ENCODE data around the gene ANKS4B.
"Not testable (repeated sequence)": the region's sequence is repeated elsewhere in the genome, so short reads cannot be mapped to it uniquely, and the experiment has no call there.

Gene ANKS4B

GRCh38 chr16:21214086-21214485 is 19.4 kb upstream of the ANKS4B start:
- no peak for DNase-seq

DNA sequence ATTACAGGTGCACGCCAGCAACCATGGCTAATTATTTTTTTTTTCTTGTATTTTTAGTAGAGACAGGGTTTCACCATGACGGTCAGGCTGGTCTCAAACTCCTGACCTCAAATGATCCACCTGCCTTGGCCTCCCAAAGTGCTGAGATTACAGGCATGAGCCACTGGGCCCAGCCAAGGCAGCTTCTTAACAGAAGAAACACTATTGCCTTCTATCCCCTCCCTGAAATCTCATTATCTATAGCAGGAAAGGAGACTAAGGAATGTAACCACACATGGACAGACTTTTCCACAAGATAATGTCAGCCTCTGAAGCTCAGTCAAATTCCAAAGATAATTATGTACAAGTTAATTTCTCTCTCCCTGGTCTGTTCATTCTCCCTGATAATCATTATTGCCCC is 16.4 kb upstream of the ANKS4B start:
- no peak for DNase-seq

DNA sequence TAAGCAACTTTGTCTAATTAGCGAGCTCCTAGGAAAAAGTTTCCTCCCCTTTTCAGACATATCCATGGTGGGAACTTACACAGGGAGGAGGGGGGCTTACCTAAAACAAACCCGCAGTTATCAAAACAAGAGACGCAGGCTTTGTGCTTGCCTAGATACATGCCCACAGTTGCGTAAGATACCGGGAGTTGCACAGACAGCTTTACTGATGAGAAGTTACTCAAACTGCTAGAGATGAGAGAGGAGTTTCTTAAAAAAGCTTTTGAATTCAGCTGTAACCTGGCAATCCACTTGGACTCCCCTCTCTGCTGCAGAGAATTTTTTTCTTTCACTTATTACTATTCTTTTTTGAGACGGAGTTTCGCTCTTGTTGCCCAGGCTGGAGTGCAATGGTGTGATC is 15.3 kb upstream of the ANKS4B start:
- DNase-seq, result no peak

DNA sequence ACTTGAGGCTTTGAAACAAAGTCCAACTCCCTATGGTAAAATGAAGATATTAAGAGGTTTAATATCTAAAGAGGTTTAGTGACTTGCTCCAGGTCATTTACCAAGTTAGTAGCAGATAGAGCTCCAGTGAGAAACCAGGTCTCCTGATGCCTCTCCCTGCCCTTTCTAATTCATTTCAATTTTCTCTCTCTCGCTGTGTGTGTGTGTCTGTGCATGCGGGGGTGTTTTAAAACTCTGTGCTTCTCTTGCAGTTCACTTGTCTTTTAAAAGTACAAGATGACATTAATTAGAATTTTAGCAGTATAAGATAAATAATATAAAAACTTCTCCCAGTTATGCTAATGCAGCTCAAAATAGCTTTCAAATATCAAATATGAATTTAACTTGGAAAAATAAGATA is 13.9 kb upstream of the ANKS4B start:
- no peak for DNase-seq

- no peak for DNase-seq
Measured at GRCh38 chr16:21222495-21223337, 10.8 kb upstream of the ANKS4B start.

GRCh38 chr16:21223787-21224186 is 9.7 kb upstream of the ANKS4B start:
- DNase-seq, result no peak

- DNase-seq, result no peak
Measured at GRCh38 chr16:21224800-21225199, 8.7 kb upstream of the ANKS4B start.

- DNase-seq, result no peak
Measured at GRCh38 chr16:21226749-21227148, 6.8 kb upstream of the ANKS4B start.

DNA sequence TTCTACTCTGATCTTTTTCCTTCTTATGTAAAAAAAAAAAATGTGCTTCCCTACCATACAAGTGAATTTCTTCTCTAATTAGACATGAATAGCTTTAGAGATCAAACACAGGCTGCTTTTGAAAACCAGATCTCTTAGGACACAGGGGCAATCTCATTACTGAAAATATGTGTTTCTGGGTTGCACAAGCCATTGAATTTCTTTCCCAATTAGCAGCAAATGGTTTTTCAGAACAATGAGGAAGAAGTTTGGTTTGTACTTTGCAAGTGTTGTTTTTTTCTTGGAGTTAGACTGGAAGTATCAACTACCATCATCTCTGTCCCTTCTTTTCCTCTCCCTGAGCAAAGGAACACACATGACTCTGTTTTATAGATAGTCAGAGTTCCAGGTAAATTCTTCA is 5.6 kb upstream of the ANKS4B start:
- DNase-seq, result no peak

DNA sequence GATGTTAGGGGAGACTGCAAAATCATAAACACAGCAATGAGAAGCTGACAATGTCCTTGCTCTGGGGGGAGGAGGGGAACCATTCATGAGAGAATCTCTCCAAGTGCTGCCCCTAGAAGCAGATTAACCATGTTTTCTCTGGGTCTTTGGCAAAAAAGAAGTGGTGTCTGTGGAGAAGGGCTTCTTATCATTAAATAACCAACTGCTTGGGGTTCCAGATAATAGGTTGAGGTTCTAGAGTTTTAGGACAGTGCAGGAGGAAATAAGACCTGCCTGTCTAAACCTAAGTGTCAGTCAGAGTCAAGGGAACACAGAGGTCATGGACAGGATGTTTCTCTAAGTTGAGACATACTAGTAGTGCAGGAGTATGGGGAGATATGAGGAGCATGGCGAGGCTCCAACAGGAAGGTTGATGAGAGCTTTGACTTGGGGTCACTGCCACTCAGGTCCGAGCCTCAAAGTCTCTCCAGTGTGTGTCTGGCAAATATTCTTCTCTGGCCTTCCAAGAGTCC is 5.1 kb upstream of the ANKS4B start:
- no peak for DNase-seq

- DNase-seq, result no peak
Measured at GRCh38 chr16:21233045-21233520, 416 bp upstream of the ANKS4B start.

DNA sequence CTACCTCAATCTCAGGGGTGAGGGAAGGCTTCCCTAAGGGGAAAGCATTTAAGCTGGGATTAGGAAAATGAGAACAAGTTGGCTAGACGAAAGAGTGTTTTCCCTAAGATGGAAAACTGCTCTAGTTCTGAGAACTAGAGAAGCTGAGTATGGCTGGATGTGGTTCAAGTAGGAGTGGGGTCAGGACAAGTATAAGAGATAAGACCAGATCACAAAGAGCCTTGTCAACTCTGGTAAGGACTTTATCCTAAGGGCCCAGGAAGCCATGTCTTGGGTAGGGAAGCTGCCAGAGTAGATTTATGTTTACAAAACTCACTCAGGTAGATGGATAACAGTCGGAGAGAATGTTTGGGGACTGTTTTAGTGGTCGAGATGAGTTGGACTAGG is 1.7 kb downstream of the ANKS4B start:
- no peak for DNase-seq

DNA sequence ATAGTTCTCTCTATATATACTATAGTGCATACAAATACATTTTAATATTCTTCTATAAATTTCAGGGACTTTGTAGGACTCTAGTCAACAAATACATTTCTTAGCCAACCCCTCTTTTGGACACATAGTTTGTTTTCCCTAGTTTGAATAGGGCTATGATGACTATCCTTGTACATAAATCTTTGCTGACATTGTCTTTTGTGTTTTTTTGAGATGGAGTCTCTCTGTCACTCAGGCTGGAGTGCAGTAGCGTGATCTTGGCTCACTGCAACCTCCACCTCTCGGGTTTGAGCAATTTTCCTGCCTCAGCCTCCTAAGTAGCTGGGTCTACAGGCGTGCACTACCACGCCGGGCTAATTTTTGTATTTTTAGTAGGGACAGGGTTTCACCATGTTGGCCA is 3.3 kb downstream of the ANKS4B start:
- DNase-seq, result no peak

GRCh38 chr16:21239646-21240045 is 6.1 kb downstream of the ANKS4B start:
- DNase-seq, result no peak

DNA sequence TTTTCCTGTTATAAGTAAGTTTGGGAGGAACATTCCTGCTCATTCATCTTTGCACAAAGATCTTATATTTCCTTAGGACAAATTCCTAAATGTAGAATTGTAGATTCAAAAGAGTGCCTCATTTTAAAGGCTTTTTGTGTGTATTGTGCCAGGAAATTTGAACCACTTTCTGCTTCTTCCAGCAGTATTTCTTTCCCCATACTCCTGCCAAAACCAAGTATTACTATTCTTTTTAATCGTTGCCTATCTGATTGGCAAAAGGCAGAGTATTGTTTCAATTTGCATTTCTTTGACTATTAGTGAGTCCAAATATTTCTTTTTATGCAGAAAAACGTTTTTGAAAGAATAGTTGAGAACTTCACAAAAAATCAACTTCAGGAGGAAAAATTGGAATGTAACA is 9.3 kb downstream of the ANKS4B start:
- DNase-seq, result no peak

DNA sequence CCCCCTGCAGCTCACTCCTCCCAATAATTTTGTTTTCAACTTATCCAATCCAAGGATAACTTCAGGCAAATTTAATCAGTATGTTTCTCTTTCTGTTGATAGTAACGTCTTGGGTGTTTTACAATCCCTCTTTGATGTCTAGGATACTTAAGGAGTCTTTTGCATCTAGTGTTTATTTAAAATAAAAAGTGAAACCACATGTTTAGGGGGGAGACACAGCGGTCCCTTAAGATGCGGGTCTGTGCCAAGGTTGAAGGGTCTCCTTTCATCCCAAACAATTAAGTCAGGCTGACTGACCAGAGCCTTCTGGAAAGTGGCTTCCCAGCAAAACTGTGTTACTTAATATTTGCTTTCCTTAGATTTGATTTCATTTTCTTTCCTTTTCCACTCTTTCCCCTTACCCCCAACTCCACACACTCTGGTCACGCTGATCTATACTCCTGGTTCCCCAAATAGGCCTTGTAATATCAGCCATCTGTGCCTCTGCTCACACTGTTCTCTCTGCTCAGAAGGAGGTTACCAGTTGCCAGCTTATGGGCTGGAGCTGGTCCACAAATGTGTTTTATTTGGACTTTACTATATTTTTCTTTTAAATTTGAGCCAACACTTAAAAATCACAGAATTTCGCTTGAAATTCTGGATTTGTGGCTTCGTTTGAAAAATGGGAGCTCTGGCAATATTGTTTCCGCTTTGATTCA is 11.2 kb downstream of the ANKS4B start:
- DNase-seq, result no peak

GRCh38 chr16:21248179-21248578 is 14.7 kb downstream of the ANKS4B start:
- not testable (repeated sequence) for DNase-seq

DNA sequence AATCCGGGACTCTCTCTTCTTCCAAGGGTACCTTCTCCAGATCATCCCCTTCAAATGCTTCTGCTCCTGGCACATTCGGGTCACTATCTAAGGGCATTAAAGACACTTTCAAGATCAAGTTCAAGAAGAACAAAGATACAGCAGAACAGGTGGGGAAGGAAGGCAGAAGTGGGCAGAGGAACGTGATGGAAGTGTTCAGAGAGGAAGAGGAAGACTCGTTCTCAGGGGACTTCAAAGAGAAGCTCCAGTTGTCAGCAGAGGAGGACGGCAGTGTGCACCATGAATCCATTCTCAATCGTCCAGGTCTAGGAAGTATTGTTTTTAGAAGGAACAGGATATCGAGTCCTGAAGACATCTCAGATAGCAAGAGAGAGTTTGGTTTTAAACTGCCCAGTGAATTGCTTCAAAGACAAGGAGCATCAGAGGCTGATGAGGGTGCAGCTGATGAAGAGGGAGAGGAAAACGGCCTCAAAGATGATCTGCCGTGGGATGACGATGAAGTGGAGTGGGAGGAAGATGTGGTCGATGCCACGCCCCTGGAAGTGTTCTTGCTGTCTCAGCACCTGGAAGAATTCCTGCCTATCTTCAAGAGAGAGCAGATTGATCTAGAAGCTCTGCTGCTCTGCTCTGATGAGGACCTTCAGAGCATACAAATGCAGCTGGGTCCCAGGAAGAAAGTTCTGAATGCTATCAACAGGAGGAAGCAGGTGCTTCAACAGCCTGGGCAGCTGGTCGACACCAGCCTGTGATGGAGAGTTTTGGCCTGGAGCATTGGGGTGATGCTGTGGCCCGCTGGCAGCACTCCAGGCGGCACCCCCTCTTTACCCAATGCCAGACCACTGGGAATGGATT is 16.8 kb downstream of the ANKS4B start:
- no peak for DNase-seq

DNA sequence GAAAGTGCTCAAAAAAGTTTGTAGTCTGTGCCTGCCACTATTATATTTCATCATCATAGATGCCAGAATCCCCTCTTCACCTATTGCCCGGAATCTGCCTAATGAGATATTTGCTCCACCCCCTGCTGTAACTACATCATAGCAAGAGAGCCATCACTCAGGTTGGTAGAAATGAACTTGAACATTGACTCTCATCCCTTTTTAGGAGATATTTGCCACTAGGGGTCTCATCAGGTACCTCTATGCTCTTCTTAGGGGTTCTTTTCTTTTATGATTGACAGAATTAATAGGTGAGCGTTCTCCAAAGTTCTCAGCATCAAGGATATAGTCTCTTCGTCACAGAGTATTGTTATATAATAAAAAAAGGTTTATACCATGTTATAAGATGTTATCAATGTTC is 20.0 kb downstream of the ANKS4B start:
- no peak for DNase-seq

DNA sequence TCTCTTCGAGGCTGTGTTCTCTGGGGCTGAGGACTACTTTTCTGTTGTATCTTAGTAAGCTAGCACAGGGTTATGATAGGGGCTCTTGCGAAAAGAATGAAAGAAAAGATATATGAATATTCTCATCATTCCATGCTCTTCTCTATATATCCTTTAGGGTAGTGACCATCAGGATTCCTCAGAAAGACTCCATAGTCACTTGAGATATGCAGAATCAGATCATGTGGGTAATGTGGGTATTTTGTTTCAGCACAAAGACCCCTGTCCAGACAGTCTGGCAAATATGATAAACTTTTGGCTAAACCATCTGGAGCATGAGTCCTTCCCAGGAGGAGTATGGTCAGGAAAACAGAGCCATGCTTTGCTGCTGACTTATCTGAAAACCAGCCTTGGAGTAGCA is 23.1 kb downstream of the ANKS4B start:
- no peak for DNase-seq

DNA sequence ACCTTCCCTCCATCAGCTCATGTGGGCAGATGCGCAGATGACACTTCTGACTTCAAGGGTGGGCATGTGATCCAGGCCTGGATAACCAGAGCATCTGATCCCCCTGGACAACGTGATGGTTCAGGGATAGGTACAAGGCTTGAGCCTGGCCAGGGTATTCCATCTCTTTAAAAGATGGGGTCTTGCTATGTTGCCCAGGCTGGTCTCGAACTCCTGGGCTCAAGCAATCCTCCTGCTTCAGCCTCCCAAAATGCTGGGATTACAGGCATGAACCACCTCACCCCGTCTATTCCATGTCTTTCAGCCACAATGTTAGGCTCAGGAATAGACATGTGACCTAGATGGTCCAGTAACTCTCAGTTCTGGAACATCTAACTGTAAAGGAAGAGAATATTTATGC is 23.8 kb downstream of the ANKS4B start:
- DNase-seq, result no peak

GRCh38 chr16:21260870-21261791 is 27.6 kb downstream of the ANKS4B start:
- DNase-seq, result no peak

All from right kidney (tissue), 1 donor.